Activated naive CD4-positive, alpha-beta T cell treated with anti-CD3 and anti-CD28 coated beads for 36 hours (primary cell): ENCODE measurements around the gene CATSPERD. TPM values are rescaled to one million over a fixed set of nuclear protein-coding genes. Genes with fewer than 3 reads are reported as not detected.
A peak's percentile ranks its signal among the peaks of the same experiment; 100 is the strongest.
"Not testable (repeated sequence)": the region's sequence is repeated elsewhere in the genome, so short reads cannot be mapped to it uniquely, and the experiment has no call there.

Experiments used
- CTCF ChIA-PET: fragments of 350-600 bp; sonication (Branson Sonifier 250); formaldehyde crosslinking; loops from one replicate; lab custom pipeline; 2021; ENCODE audit warnings: antibody characterized with exemption; lab: Charles Lee
- DNase-seq: peaks from one replicate; pipeline ENCODE4 v3.0.0-alpha.2; 2020
- H3K27ac Mint-ChIP-seq: one replicate; pipeline ENCODE4 v1.8.0; 2021; ENCODE audit warnings: mild to moderate bottlenecking, mixed read lengths
- H3K27me3 Mint-ChIP-seq: one replicate; pipeline ENCODE4 v1.8.0; 2021; ENCODE audit warnings: low read depth, mixed read lengths
- H3K36me3 Mint-ChIP-seq: one replicate; pipeline ENCODE4 v1.8.0; 2021; ENCODE audit warnings: low read depth, mixed read lengths
- H3K4me1 Mint-ChIP-seq: one replicate; pipeline ENCODE4 v1.8.0; 2021; ENCODE audit warnings: low read depth, mixed read lengths
- H3K4me3 Mint-ChIP-seq: one replicate; pipeline ENCODE4 v1.8.0; 2021; ENCODE audit warnings: mild to moderate bottlenecking, moderate library complexity, mixed read lengths
- H3K9me3 Mint-ChIP-seq: one replicate; pipeline ENCODE4 v1.8.0; 2021; ENCODE audit warnings: mixed read lengths
- intact Hi-C: fragments of 100-400 bp; cut with micrococcal nuclease; formaldehyde crosslinking; loops from one replicate; pipeline ENCODE4 v1.15.1; 2023
- total RNA-seq, 2 experiments: library from RNA; stranded (reverse); gene quantifications; one replicate each; pipeline ENCODE4 v1.2.3, GENCODE V29; 2021

CATSPERD gene
- total RNA-seq, 2 experiments from 2014 or later: not detected

- peaks cover 12% of the 10 kb centered on the region for H3K4me1 Mint-ChIP-seq
- H3K4me3 Mint-ChIP-seq: no peak overlapping the region
- CTCF ChIA-PET: no interaction called here
- no peaks in the 10 kb centered on the region for H3K9me3 Mint-ChIP-seq
- H3K27me3 Mint-ChIP-seq: no peaks in the 10 kb centered on the region
- peak overlapping the region; percentile 30 for H3K27ac Mint-ChIP-seq
- intact Hi-C loops: no loop called here
- peaks cover 50% of the 10 kb centered on the region for H3K36me3 Mint-ChIP-seq
- DNase-seq: no peak
Measured at GRCh38 chr19:5696196-5697021, 24.0 kb upstream of the CATSPERD start.

- no peaks in the 10 kb centered on the region for H3K9me3 Mint-ChIP-seq
- peaks cover 9% of the 10 kb centered on the region for H3K4me1 Mint-ChIP-seq
- H3K4me3 Mint-ChIP-seq: no peak overlapping the region
- CTCF ChIA-PET: no interaction called here
- intact Hi-C loops: no loop called here
- peak overlapping the region; percentile 56 for H3K27ac Mint-ChIP-seq
- DNase-seq: no peak
- no peaks in the 10 kb centered on the region for H3K27me3 Mint-ChIP-seq
- peaks cover 46% of the 10 kb centered on the region for H3K36me3 Mint-ChIP-seq
Measured at GRCh38 chr19:5697022-5697889, 23.2 kb upstream of the CATSPERD start.

DNA sequence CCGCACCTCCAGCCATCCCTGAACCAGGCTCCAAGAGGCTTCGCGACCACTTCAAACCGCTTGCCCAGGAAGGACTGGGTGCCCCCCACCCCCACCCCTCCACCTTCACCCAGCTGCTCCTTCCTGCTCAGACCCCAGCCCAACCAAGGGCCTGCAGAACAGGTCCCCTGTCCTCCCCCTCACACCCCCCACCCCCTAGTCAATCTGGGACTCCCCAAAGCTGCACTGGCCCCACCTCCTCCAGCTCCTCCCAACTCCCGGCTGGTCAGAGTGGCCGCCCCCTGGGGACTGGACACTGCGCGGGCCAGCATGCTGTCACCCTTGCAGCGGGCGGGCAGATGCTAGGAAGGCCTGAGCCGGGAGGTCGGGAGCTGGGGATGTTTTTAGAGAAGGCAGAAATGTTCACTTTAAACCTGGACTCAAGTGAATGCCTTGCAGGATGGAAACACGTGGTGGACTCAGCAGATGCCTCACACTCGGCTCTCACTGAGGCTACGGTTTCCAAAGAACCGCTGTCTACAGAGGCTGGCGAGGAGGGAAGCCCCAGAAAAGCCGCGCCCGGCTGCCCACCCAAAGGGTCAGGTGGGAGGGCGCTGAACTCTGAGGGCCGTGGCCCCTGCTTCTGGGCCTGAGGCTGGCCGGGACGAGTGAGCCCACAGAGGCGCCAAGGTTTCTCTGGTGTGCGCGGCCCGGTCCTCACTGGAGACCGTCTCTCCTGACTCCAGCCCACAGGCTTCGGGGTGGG is 22.4 kb upstream of the CATSPERD start:
- intact Hi-C loops: no loop called here
- no peaks in the 10 kb centered on the region for H3K9me3 Mint-ChIP-seq
- H3K4me3 Mint-ChIP-seq: no peak overlapping the region
- H3K27me3 Mint-ChIP-seq: no peaks in the 10 kb centered on the region
- DNase-seq: no peak
- H3K36me3 Mint-ChIP-seq: peaks cover 41% of the 10 kb centered on the region
- CTCF ChIA-PET: interaction anchor here (1.0 kb wide), 1 partner anchor 8 kb away, joined by 4 read pairs; no protein-coding TSS in a partner anchor
- H3K27ac Mint-ChIP-seq: no peak overlapping the region
- H3K4me1 Mint-ChIP-seq: peaks cover 4% of the 10 kb centered on the region

GRCh38 chr19:5698635-5699422 is 21.6 kb upstream of the CATSPERD start:
- DNase-seq: no peak
- Mint-ChIP-seq H3K27me3 (no peaks in the 10 kb centered on the region), H3K9me3 (no peaks in the 10 kb centered on the region), H3K4me1 (peaks cover 2% of the 10 kb centered on the region), H3K27ac (no peak overlapping the region), H3K4me3 (no peak overlapping the region), H3K36me3 (peaks cover 45% of the 10 kb centered on the region)
- CTCF ChIA-PET: interaction anchor here (1.0 kb wide), 1 partner anchor 9 kb away, joined by 4 read pairs; no protein-coding TSS in a partner anchor
- intact Hi-C loops: no loop called here

GRCh38 chr19:5700455-5701092 is 19.9 kb upstream of the CATSPERD start:
- CTCF ChIA-PET: no interaction called here
- no peak for DNase-seq
- Mint-ChIP-seq H3K4me3 (no peak overlapping the region), H3K9me3 (no peaks in the 10 kb centered on the region), H3K4me1 (peaks cover 2% of the 10 kb centered on the region), H3K27ac (no peak overlapping the region), H3K36me3 (peaks cover 41% of the 10 kb centered on the region), H3K27me3 (no peaks in the 10 kb centered on the region)
- intact Hi-C loops: no loop called here

GRCh38 chr19:5702053-5702410 is 18.4 kb upstream of the CATSPERD start:
- H3K27me3 Mint-ChIP-seq, H3K27ac Mint-ChIP-seq, H3K4me3 Mint-ChIP-seq, intact Hi-C loops, H3K4me1 Mint-ChIP-seq, DNase-seq, CTCF ChIA-PET, H3K9me3 Mint-ChIP-seq: not testable (repeated sequence)
- peaks cover 48% of the 10 kb centered on the region for H3K36me3 Mint-ChIP-seq

GRCh38 chr19:5703819-5704818 is 16.3 kb upstream of the CATSPERD start:
- CTCF ChIA-PET: no interaction called here
- Mint-ChIP-seq H3K27me3 (no peaks in the 10 kb centered on the region), H3K9me3 (no peaks in the 10 kb centered on the region), H3K36me3 (peaks cover 49% of the 10 kb centered on the region), H3K4me3 (no peak overlapping the region), H3K27ac (no peak overlapping the region), H3K4me1 (no peaks in the 10 kb centered on the region)
- intact Hi-C loops: no loop called here
- DNase-seq: no peak

DNA sequence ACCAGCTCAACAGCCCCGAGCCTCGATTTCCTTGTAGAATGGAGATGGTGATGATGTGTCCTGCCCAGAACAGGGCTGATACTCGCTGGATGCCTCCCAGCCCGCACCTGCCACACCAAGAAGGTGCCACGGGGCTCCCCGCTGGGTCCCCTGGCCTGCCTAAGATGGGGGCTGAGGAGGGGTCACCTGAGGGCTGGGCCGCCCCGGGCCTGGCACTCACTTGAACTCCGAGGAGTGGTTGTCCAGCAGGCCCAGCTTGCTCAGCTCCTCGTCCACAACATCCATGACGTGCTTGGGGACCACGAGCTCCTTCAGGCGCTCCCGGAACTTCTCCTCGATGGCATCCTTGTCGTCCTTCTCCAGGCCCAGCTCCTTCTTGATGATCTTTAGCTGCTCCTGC is 14.9 kb upstream of the CATSPERD start:
- H3K4me1 Mint-ChIP-seq: no peaks in the 10 kb centered on the region
- peaks cover 50% of the 10 kb centered on the region for H3K36me3 Mint-ChIP-seq
- no peak for DNase-seq
- no peak overlapping the region for H3K4me3 Mint-ChIP-seq
- CTCF ChIA-PET: interaction anchor here (0.5 kb wide), 1 partner anchor 38 kb away, joined by 3 read pairs; no protein-coding TSS in a partner anchor
- H3K27me3 Mint-ChIP-seq: no peaks in the 10 kb centered on the region
- no peak overlapping the region for H3K27ac Mint-ChIP-seq
- no peaks in the 10 kb centered on the region for H3K9me3 Mint-ChIP-seq
- intact Hi-C loops: no loop called here

GRCh38 chr19:5706876-5707573 is 13.4 kb upstream of the CATSPERD start:
- intact Hi-C loops: no loop called here
- DNase-seq: no peak
- Mint-ChIP-seq H3K27me3 (no peaks in the 10 kb centered on the region), H3K27ac (no peak overlapping the region), H3K9me3 (no peaks in the 10 kb centered on the region), H3K4me1 (no peaks in the 10 kb centered on the region), H3K36me3 (peaks cover 44% of the 10 kb centered on the region), H3K4me3 (no peak overlapping the region)
- CTCF ChIA-PET: interaction anchor here (1.8 kb wide), 1 partner anchor 18 kb away, joined by 8 read pairs; the partner anchor contains the start of gene RPL36
